CD4-positive, alpha-beta T cell treated with Interferon gamma for 1 hour (primary cell): ENCODE measurements around the gene GNA14.
"Not testable (repeated sequence)": the region's sequence is repeated elsewhere in the genome, so short reads cannot be mapped to it uniquely, and the experiment has no call there.

Experiments used
- DNase-seq: peaks from one replicate; pipeline ENCODE4 v3.0.0-alpha.2; 2020

The GNA14 gene

DNA sequence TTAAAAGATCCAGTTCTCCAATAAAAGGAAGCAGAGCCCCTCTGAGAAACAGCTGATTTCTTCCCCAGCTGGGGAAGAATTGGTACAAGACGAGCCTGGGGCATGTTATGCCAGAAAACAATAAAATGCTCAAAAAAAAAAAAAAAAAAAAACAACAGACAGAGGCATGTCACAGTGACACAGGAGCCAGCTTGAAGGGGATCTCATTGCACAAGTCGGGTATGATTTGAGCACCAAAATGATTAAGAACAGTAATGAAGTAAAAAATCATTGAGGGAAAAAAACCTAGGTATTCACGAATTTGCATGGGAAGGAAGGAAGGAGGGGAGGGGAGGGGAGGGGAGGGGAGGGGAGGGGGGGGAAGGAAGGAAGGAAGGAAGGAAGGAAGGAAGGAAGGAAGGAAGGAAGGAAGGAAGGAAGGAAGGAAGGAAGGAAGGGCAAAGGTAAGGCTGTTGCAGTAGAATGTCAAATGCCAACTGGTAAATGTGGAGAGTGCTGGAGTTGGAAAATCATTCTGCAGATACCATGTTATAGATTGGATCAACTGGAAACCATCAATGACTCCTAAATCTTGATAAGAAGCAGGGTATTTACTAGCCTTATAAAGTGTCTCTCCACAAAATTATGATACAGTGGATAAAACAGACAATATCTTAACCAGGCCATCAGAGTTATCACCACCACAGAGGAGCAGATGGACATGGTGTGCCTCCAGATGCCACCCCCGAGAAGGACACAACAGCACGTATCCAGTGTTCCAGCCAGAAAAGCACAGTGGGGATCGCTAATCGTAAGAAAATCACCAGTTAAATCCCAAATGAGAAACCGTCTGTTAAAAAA, 7.2 kb downstream of the GNA14 start:
- DNase-seq: no peak

DNA sequence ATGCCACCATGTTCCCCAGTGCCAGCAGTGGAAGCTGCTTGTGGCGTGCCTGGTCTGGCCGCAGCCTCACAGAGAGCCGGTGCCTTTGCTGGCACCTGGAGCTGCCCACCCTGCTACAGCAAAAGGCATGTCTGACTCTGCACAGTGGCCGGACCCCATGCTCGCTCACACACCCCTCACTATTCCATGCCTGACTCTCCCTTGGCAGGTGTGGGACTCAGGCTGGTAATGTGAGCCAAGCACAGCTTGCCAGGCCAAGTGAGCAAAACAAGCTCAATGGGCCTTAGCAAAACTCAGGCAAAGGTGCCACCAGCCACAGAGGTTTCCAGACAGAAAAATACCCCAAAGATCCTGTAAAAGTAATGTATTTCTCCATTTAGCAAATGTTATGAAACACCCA, 15.5 kb downstream of the GNA14 start:
- no peak for DNase-seq

- DNase-seq: not testable (repeated sequence)
Observed at GRCh38 chr9:77628864-77629263, 19.3 kb downstream of the GNA14 start.

- DNase-seq: no peak
Observed at GRCh38 chr9:77616191-77616590, 31.9 kb downstream of the GNA14 start.

DNA sequence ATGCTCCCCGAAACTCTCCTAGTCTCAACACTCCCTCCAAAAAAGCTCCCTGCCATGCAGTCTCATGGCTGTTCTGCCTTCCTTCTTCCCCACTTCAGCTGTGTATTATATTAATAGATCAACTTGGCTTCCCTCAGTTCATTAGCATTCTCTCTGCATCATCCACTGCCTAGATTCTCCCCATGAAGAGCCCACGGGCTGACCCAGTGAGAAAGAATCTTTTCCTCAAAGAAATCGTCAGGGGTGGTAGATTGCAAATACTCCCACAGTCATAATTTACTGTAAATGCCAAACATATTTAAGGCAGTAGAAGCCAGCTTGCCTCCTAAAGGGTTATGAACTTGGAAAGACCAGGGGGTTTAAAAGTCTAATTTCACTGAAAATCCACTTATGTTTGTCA, 33.5 kb downstream of the GNA14 start:
- no peak for DNase-seq

DNA sequence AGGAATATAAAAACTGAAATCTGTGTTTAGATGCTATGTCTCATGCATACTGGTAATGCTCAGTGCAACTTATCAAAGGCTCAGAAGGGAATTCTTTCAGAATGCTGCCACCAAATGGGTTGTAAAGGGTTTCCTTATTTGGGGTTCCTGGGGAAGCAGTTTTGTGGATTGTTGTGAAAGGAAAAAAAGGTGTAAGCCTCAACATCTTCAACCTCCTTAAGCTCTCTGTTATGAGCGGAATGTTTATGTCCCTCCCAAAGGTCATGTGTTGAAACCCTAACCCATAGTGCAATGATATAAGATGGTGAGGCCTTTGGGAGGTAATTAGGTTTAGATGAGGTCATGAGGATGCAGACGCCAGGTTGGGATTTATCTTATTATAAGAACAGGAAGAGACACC, 41.6 kb downstream of the GNA14 start:
- DNase-seq: no peak

- no peak for DNase-seq
Observed at GRCh38 chr9:77605449-77606220, 42.5 kb downstream of the GNA14 start.

- no peak for DNase-seq
Observed at GRCh38 chr9:77604316-77604715, 43.8 kb downstream of the GNA14 start.

DNA sequence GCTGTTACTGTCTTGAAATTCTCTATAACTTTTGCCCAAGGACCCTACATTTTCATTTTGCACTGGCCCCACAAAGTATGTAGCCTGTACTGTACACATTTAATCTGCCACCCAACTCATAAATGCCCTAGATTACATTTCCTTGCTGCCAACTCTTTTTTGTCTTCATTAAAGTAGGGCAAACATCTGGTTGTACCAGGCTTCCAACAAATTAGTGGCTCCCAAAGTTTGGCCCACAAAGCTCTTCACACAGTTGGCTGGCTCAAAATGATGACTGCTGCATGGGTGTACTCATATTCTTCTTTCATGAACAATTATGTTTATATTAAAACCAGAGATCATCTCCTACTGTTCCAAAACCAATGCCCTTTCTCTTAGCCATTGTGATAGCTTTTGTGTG, 45.3 kb downstream of the GNA14 start:
- DNase-seq: no peak

DNA sequence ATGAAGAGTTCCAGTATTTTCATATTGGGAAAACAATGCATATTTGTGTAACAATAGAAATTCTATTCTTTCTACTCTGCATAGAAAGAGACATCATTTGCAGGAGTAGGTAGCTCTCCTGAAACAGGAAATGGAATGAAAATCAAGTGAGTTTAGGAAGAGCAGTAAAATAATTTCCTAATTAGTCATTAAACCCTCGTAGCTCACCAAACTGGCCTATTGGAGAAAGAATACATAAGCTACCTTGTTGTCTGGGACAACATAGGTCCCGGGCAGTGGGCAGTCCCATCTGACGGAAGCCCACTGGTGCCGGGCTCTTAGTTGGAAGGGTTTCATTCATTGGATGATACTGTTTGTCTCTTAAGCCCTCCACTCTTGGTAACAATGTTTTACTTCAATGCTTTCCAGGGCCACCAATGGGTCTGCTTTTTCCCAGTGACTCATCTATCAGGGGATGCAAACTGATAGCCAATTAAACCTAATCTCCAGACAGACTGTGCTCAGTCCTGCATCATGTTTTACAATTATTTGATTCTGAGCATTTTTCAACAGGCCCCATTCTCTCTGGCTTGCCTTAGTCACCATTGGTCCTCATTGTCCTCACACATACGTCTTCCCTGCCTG, 46.5 kb downstream of the GNA14 start:
- DNase-seq: no peak

DNA sequence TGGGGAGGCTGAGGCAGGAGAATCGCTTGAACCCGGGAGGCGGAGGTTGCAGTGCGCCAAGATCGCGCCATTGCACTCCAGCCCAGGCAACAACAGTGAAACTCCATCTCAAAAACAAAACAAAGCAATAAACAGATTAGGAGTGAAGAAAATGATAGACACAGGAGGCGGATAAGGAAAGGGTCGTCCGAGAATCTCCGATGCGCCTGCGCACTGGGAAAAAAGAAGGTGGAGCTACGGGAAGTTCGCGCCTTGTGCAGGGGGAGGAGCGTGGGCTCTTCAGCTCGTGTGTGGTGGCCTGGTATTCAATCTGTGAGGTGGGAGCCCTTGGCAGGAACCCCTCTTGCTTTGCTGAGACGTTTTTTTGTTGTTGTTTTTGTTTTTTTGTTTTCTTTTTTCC, 47.3 kb downstream of the GNA14 start:
- no peak for DNase-seq

GRCh38 chr9:77599492-77599891, 48.6 kb downstream of the GNA14 start:
- DNase-seq: no peak

GRCh38 chr9:77598991-77599390, 49.1 kb downstream of the GNA14 start:
- DNase-seq: no peak

DNA sequence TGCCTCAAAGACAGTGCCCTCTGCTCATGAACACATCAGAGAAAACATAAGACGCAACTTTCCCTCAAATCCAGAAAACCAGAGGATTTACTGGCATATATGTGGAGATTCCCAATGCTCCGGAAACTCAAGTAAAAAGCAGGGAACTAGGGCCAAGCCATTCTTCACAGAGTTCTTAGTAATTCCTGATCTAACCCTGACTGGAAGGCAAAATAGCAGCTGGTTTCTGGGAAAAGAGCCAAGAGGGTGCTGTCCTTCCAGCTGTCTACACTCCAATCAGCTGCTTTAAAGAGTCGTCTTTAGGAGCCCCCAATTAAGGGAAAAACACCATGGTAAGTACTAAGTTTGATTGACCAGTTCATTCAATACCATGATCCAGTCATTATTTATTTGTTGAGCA, 49.6 kb downstream of the GNA14 start:
- DNase-seq: no peak

GRCh38 chr9:77597057-77597456, 51.1 kb downstream of the GNA14 start:
- DNase-seq: no peak

DNA sequence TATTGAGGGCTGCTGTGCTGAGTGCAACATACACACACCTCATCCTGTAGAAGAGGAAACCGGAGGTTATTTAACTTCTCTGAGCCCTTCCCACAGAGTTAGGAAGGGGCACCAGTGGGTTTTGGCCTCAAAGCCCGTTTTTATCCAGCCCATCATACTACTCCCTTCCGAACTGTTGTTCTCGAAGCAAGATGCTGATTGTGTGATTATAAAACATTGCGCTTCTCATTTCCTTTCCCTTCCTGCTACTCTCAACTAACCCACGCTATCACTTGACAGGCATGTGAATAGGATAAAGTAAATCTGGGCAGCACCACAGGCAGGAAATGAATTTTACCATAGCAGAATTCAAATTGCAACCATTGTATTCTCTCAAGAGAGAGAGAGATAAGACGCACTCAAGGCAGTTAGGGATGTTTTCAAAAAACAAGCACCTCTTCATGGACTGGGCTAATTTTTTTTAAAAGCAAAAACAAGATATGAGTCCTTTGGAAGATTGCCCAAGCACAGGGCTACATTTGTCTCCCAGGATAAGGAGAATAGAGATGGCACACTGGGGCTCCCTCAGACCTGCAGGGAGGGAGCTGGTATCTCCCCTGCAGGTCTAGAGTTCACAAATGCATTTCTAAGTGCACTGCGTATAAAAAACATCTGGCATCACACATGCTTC, 52.6 kb downstream of the GNA14 start:
- no peak for DNase-seq

DNA sequence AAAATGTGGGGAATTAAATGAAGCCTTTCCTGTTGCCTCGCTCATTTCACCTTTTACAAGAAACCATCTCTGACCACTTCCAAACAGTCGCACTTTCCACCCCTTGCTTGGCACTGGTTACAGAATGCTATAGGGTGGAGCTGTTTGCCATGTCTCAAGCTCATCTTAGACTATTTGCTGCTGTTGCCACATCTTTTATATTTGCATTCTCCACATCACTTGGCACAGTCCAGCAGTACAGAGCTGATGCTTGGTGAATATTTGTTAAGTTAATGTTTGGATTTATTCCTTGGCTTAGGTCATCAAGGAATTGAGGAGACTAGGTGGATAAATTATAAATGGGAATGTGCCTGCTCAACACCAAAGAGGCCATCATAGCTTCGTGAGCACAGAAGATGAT, 53.2 kb downstream of the GNA14 start:
- DNase-seq: no peak

- no peak for DNase-seq
Observed at GRCh38 chr9:77593528-77593927, 54.6 kb downstream of the GNA14 start.

GRCh38 chr9:77592476-77592875, 55.6 kb downstream of the GNA14 start:
- no peak for DNase-seq

- no peak for DNase-seq
Observed at GRCh38 chr9:77589046-77589795, 58.9 kb downstream of the GNA14 start.

DNA sequence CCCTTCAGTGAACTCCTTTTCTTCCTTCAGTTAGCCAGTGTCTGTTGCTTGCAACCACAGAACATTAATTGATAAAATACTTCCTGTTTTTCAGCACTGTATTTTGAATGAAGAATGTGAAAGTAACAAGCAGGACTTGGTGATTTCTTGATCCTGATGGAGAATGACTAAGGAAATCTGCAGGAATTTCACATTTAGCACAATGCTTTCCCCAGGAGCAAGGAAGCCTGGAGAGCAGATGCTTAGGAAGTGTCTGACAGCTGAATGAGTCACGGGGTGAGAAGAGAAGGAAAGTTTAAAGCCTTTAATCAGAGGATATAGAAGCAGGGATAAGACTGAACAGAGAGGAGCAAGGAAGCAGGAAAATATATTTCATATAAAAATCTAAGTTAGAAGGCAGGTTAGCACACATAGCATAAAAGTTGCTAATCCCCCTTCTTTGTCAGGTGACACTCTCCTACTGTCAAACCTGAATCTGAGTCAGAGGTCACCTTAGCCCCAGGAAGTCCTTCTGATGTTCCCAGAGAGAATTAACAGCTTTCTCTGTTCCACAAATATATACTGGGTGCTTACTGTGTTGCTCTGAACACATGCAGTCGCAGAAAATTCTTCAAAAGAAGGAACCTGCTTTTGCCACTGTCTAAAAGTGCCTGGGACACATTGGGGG, 59.7 kb downstream of the GNA14 start:
- no peak for DNase-seq

DNA sequence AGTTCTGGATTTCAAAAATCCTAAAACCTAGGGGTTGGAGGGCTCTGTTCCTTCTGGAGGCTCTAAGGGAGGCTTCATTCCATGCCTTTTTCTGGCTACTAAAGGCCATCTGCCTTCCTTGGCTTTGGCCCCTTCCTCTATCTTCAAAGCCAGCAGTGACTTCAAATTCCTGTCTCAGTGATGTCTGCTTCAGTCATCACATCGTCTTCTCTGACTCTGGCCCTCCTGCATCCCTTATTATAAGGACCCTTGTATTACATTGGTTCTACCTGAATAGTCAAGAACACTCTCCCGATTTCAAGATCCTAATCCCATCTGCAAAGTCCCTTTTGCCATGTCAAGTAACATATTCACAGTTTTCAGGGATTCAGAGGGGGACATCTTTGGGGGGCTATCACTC, 60.3 kb downstream of the GNA14 start:
- no peak for DNase-seq
